NCI-H526 (cell line): ENCODE results near the gene CHRNG.
"Not testable (repeated sequence)": the region's sequence is repeated elsewhere in the genome, so short reads cannot be mapped to it uniquely, and the experiment has no call there.

Experiments used
- DNase-seq, 2 experiments: peaks; one replicate each; lab custom pipeline; 2025; lab: John Stamatoyannopoulos, UW

Gene CHRNG

DNA sequence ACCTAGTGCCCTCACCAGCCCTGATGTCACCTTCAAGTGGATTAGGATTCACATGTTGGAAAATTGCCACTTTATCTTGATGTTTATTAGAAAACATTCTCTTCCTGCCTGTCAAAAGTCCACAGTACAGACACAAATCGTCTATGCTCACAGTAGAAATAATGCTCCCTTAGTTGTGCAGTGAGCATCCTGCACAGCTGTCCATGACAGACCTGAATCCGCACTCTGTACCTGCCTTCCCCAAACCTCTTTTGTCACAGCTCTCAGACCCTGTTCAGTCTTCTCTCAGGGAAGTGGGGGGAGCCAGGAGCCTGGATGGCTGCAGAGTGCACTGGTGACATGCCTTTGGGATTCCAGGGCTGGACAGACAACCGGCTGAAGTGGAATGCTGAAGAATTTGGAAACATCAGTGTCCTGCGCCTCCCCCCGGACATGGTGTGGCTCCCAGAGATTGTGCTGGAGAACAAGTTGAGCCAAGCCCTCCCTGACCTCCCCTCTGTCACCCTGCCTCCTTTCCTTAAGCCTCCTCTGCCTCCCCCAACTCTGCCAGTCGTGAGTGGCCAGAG lies 11.5 kb upstream of the CHRNG start:
- no peak for DNase-seq

DNA sequence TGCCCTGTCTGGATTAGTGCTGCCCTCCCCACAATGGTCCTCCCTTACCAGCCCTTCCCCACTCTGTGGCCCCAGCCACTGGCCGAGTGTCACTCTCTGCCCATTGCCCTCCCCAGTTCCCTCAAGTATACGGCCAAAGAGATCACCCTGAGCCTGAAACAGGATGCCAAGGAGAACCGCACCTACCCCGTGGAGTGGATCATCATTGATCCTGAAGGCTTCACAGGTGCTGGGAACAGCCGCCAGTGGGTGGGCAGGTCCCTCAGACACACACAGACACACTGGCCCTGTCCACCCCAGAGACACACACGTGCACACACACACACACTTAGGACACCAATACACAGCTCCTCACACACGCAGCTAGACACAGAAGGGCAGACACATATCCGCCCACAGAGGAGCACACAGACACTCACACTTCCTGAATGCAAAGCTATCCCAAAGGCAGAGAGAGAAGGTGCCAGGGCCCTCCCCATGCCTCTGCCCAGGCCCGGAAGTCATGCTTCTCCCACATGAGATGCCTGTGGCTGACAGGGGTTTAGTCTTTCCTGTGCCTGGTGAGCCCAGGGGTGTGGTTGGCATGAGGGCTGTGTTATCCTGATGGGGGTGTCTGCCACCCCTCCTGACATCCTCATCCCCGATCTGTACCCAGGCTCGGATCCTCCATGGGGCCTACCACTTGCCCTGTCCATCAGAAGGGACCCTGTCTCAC lies 10.6 kb upstream of the CHRNG start:
- DNase-seq: no peak

DNA sequence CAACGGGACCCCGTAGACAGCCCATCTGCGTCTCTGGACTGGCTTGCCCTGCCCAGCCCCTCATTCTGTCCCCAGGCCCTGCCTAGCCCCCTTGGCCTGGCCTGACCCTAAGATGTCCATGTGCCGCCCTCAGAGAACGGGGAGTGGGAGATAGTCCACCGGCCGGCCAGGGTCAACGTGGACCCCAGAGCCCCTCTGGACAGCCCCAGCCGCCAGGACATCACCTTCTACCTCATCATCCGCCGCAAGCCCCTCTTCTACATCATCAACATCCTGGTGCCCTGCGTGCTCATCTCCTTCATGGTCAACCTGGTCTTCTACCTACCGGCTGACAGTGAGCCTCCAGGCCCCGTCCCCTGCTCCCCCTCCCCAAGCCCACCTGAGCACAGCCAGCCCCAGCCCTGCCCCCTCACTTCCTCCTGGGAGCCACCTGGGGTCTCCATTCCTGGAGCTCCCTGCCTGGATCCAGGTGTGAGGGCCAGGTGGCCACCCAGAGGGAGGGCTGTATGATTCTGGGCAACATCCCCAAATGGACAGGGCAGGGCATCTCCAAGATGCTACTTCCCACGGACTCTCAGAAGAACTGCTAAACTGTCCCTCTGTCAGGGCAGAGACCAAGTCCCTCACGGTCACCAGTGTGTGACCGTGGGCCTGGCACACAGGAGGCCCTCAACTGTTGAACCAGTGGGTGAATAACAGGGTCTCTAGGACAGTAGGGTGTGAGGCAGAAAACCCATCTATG lies 9.5 kb upstream of the CHRNG start:
- DNase-seq: no peak

DNA sequence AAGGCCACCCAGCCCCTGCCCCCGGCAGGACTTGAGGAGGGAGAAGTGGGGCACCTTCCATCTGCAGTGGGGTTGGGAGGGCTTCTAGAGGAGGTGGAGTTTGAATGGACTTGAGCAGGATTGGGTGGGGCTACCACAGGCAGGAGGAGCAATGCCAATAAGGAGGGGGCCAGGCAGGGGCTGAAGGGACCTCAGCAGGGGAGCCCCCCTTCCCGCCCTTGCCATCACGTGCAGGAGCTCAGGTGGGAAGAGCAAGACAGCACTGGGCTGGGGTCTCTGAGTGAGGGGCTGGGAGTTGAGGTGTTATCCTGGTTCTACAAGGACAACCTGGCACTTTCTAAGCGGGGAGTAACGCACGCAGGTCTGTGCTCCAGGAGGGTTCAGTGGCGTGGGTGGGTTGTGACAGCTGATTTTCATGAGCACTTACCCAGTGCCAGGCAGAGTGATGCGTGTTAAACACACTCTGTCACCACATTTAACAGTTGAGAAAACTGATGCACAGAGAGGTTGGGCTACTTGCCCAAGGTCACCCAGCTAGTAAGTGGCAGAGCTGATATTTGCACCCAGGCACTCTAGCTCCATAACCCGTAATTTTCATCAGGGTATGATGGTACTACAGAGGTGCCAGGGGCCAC lies 8.7 kb upstream of the CHRNG start:
- DNase-seq: no peak

DNA sequence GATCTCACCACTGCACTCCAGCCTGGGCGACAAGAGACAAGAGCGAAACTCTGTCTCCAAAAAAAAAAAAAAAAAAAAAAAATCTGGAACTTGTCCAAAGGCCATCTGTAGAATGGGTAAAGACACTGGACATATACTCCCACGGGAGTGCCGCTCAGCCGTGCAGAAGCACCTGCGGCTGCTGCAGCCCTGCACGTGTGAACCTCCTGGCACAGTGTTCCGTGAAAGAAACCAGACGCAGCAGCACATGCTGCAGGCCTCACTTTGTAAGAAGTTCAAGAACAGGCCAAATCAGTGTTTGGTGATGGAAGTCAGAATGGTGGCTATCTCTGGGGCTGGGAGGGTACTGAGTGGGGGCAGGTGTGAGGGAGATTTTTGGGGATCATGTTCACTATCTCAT lies 7.1 kb upstream of the CHRNG start:
- DNase-seq: no peak

DNA sequence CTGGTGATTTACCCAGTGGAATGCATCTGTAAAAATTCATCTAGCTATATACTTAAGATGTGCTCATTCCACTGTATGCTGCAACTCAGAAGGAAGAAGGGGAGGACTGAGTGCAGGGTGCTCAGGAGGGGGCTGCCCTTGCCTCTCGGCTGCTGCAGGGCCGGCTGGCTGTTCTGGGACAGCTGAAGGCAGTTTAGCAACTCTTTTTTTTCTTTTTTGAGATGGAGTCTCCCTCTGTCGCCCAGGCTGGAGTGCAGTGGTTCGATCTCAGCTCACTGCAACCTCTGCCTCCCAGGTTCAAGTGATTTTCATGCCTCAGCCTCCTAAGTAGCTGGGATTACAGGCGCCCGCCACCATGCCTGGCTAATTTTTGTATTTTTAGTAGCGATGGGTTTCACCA lies 6.7 kb upstream of the CHRNG start:
- not testable (repeated sequence) for DNase-seq

DNA sequence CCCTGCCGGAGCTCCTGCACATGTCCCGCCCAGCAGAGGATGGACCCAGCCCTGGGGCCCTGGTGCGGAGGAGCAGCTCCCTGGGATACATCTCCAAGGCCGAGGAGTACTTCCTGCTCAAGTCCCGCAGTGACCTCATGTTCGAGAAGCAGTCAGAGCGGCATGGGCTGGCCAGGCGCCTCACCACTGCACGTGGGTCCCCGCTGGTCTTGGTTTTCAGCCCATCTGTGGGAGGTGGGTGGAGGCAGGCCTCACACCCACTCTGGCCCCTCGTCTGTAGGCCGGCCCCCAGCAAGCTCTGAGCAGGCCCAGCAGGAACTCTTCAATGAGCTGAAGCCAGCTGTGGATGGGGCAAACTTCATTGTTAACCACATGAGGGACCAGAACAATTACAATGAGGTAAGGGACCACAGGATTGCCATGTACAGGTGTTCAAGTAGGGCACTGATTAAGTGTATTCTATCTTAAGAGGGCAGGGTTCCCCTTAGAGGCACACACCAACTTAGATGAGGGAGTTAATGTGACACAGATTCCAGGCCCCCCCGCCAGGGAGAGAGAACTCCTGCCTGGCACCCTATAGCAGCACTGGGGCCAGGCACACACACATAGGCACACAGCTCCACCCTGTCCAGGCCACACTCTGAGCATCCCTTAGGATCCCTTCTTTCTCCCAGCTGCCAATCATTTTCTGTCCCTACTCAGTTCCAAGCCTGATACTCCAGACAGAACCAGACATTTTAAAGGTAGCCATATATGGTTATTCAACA lies 5.4 kb upstream of the CHRNG start:
- no peak for DNase-seq

DNA sequence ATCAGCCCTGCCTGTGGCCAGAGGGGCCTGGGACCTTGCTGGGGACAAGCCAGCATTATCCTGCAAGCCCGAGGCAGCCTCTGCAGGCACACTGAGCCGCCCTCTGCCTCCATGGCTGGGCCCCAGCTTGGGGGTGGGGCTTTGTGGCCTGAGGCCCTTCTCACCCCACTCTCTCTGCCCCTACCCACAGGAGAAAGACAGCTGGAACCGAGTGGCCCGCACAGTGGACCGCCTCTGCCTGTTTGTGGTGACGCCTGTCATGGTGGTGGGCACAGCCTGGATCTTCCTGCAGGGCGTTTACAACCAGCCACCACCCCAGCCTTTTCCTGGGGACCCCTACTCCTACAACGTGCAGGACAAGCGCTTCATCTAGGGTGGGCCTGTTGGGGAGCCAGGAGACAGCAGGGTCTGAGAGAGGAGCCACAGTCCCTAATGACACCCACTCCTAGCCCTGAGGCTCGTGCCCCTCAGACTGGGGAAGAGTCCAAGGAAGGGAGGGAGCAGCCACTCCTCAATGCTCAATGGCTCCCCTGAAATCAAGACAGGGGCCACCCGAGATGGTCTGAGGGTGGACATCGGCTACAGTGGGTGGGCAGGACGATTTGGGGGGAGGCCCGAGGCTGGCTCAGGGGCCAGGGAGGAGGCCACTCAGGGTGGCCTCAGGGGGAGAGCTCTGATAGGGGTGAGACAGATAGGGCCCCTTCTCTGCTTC lies 4.4 kb upstream of the CHRNG start:
- DNase-seq: no peak

DNA sequence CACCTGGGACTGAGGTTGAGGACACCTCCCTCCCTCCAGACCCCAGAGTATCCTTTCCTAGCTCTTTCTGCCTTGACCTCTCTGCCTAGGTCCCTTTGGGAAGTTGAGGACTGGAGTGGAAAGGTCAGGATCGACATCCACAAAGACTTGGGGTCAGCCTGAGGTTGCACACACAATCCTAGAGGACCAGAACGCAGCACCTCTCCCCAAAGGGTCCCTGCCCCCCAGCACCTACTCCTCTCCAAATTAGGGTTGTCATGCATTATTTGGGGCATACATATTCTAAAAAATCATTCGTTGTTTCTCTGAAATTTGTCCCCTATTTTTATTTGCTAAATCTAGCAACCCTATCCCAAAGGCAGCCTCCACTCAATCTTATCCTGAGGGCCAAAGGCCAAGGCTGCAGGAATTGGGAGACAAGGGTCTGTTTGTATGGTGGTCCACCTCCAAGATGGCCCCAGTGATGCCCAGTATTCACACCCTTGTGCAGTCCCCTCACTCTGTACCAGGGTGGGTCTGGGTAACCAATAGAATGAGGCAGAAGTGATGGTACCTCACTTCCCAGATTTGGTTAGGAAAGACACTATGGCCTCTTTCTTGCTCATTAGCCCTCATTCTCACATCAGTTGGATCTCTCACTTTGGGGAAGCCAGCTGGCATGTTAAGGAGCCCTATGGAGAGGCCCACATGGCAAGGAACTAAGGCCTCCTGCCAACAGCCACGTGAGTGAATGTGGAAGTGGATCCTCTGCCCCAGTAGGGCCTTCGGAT lies 3.5 kb upstream of the CHRNG start:
- no peak for DNase-seq

DNA sequence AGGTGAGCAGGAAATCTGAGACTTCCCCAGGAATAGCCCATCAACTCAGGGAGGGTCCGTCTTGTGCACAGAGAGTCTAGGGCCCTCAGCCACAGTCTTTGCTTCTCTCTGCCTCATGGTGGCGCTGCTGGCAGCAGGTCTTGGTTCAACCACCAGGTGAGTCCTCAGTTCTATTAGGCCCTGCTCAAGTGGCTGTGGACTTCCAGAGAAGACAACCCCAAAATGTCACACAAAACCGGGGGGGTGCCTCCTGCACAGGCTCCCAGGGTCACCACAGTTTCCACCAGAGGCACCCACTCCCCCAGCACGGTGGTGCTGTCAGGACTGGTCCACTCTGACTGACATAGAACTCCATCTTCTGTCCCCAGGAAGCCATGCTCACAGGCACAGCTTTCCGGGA lies 2.4 kb upstream of the CHRNG start:
- DNase-seq: peak; percentile 7 to 57

DNA sequence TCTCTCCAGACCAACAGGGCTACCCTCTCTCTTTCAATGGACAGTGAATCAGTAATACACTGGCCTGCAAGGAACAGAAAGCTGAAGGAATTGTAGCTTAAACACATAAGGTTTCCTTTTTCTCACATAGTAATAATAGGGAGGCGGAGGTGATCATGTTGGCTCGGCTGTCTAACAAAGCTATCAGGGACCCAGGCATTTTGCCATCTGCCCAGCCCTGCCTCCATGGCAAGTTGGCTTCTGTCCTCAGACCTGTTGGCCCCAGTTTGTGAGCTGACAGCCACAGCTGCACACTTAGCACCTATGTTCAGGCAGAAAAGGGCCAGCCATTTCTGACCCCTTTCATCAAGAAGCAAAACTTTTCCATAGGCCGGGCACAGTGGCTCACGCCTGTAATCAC lies 2.0 kb upstream of the CHRNG start:
- no peak for DNase-seq

DNA sequence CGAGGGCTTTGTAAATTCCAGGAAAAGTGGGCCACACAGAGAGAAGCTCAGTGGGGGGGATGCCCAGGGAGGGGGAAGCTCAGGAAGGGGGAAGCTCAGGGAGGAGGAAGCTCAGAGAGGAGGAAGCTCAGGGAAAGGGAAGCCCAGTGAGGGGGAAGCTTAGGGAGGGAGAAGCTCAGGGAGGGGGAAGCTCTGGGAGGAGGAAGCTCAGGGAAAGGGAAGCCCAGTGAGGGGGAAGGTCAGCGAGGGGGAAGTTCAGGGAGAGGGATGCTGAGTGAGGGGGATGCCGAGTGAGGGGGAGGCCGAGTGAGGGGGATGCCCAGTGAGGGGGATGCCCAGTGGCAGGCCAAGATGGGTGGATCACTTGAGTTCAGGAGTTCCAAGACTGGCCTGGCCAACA lies 821 bp upstream of the CHRNG start:
- no peak for DNase-seq

DNA sequence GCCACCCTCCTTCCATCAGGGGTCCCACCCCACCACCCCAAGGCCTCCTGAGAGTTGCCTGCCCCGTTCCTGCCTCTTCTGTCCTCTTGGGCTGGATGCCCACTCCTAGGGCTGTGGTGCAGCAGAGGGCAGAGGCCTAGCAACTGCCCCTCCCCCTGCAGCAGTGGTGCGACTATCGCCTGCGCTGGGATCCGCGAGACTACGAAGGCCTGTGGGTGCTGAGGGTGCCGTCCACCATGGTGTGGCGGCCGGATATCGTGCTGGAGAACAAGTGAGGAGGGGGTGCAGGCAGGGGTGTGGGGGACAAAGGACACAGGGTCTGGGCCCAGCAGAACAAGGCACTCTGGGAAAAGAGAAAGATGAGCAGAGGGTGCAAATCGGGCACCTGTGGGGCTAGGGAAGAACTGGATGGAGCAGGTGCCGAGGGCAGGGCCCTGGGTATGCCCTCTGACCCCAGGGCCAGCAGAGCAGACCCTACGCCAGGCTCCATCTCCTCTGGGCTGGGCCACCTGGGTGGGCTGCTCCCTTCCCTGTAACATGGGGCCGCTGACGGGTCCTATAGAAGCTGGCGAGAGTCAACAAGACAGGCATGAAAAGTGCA lies 1.0 kb downstream of the CHRNG start:
- no peak for DNase-seq

DNA sequence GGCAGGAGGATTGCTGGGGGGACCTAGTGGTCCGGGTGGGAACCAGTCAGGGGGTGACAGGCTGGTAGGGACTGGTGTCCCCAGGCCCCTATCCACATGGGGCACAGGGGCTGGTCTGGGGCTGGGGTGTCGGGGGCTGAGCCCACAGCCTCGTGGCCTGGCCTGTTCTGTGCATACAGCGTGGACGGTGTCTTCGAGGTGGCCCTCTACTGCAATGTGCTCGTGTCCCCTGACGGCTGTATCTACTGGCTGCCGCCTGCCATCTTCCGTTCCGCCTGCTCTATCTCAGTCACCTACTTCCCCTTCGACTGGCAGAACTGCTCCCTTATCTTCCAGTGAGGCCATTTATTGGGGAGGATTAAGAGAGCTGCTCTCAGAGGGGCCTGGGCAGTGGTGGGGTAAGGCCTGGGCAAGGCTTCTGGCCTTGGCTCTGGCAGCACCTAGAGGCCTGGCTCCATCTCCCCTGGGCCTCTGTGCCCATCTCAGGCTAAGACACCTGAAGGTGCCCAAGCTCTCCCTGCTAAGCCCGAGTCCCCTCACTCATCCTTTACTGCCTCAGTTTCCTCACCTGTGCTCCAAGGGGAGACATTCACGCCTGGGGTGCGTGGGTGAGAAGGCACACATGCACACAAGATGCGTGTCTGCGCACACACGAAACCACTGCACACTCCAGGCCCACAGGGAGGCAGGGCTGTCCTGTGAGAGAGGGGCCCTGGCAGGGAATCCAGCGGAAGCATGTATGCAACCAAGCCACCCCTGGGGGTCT lies 1.9 kb downstream of the CHRNG start:
- no peak for DNase-seq

DNA sequence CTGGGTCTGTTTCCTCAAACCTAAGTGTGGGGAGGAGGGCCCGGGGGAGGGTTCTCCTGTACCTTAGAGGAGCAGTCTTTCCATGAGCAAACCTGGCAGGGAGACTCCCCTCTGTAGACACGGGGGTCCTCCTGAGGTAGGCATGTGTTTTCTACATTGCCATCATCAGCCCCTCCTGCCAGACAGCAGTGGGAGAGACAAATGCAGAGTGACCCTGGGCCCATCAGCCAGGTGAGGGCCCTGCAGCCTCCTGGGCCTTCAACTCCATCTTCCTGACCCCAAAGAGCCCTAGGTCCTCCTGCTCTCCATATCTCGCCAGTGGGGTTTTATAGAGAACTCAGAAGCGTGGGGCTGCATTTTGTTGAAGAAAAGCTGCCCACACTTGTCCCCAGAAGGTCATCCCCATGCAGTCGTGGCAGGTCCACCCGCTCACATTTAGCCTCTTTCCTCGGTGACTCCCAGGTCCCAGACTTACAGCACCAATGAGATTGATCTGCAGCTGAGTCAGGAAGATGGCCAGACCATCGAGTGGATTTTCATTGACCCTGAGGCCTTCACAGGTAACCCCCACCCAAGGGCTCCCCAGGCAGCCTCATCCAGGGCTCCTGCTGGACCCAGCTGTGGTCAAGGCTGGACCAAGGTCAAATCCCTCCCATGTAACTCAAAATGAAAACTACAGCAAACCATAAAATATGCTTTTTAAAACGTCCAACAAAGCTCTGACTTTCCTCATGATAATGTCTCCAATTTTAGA lies 2.6 kb downstream of the CHRNG start:
- DNase-seq: no peak

DNA sequence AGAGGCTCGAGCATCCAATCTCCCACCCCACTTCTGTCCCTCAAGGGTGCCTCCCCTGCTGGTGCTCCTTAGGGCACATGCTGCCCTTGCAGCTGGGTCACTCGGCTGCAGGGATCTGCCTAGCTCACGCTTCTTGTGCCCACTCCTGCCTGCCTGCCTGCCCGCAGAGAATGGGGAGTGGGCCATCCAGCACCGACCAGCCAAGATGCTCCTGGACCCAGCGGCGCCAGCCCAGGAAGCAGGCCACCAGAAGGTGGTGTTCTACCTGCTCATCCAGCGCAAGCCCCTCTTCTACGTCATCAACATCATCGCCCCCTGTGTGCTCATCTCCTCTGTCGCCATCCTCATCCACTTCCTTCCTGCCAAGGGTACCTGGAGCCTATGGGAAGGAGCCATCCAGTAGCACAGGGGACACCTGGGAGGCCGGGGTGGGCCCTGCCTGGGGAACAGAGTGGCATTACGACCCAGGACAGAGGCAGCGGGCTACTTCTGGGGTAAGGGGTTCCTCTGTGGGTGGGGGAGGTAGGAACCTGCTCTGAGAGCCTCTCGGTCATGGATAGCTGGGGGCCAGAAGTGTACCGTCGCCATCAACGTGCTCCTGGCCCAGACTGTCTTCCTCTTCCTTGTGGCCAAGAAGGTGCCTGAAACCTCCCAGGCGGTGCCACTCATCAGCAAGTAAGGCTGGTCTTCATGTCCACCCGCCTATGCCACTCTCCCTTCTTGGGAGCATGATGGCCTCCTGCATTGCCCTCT lies 3.4 kb downstream of the CHRNG start:
- DNase-seq: no peak

DNA sequence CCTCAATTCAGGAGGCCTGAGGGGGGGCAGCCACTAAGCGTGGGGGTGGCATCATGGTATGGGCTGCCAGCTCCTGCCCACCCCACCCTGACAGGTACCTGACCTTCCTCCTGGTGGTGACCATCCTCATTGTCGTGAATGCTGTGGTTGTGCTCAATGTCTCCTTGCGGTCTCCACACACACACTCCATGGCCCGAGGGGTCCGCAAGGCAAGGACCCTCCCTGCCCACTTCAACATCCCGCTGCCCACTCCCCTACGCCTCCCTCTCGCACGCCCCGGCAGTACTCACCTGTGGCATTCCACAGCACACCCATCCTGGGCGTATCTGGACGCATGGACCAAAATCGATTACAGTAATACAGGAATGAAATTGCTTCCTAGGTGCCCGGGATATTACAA lies 4.0 kb downstream of the CHRNG start:
- no peak for DNase-seq
